H9 (cell line): ENCODE results near the gene COMMD1. TPM values are rescaled to one million over a fixed set of nuclear protein-coding genes. Genes with fewer than 3 reads are reported as not detected.

Experiments
- DNase-seq: peaks from one replicate; pipeline ENCODE4 v3.0.0-alpha.2; 2017
- H2AFZ ChIP-seq: one replicate; pipeline ENCODE4 v1.6.1; 2013; ENCODE audit warnings: mild to moderate bottlenecking, low read length, control low read depth, moderate library complexity
- H2AK5ac ChIP-seq: 2 replicates; pipeline ENCODE4 v1.6.1; 2013; ENCODE audit warnings: low read length, control low read depth, mixed read lengths; ENCODE audit not compliant: insufficient read length
- H2BK120ac ChIP-seq: one replicate; pipeline ENCODE4 v1.6.1; 2013; ENCODE audit warnings: low read depth, mild to moderate bottlenecking, low read length, control low read depth, inconsistent platforms; ENCODE audit not compliant: poor library complexity, severe bottlenecking
- H2BK12ac ChIP-seq: 2 replicates; pipeline ENCODE4 v1.6.1; 2013; ENCODE audit warnings: low read length, control low read depth, mixed read lengths, low read depth; ENCODE audit not compliant: insufficient read length
- H2BK15ac ChIP-seq: 2 replicates; pipeline ENCODE4 v1.6.1; 2013; ENCODE audit warnings: low read depth, low read length, control low read depth
- H2BK20ac ChIP-seq: one replicate; pipeline ENCODE4 v1.6.1; 2013; ENCODE audit warnings: low read depth, mild to moderate bottlenecking, low read length, control low read depth, inconsistent platforms; ENCODE audit not compliant: poor library complexity, severe bottlenecking
- H2BK5ac ChIP-seq: 2 replicates; pipeline ENCODE4 v1.6.1; 2013; ENCODE audit warnings: low read length, control low read depth, mixed read lengths; ENCODE audit not compliant: insufficient read length
- H3K14ac ChIP-seq: 2 replicates; pipeline ENCODE4 v1.6.1; 2013; ENCODE audit warnings: low read length, control low read depth; ENCODE audit not compliant: insufficient read depth
- H3K18ac ChIP-seq: 2 replicates; pipeline ENCODE4 v1.6.1; 2013; ENCODE audit warnings: low read depth, mild to moderate bottlenecking, mixed read lengths, low read length, control low read depth; ENCODE audit not compliant: insufficient read length
- H3K23ac ChIP-seq: 2 replicates; pipeline ENCODE4 v1.6.1; 2013; ENCODE audit warnings: low read length, control low read depth, mixed read lengths, low read depth; ENCODE audit not compliant: insufficient read length
- H3K23me2 ChIP-seq: 2 replicates; pipeline ENCODE4 v1.6.1; 2013; ENCODE audit warnings: low read depth, mild to moderate bottlenecking, mixed read lengths, low read length, control low read depth; ENCODE audit not compliant: insufficient read length, poor library complexity, severe bottlenecking
- H3K27ac ChIP-seq: 2 replicates; pipeline ENCODE4 v1.5.1; 2013; ENCODE audit warnings: low read length, control low read depth, mixed read lengths, low read depth; ENCODE audit not compliant: insufficient read length
- H3K27me3 ChIP-seq: 2 replicates; pipeline ENCODE4 v1.6.1; 2013; ENCODE audit warnings: low read length, control low read depth, inconsistent platforms; ENCODE audit not compliant: insufficient read depth
- H3K4ac ChIP-seq: 2 replicates; pipeline ENCODE4 v1.6.1; 2013; ENCODE audit warnings: low read depth, mild to moderate bottlenecking, control low read depth, inconsistent platforms, low read length, moderate library complexity
- H3K4me1 ChIP-seq: 2 replicates; pipeline ENCODE4 v1.6.1; 2013; ENCODE audit warnings: low read length, control low read depth, inconsistent platforms; ENCODE audit not compliant: insufficient read depth
- H3K4me2 ChIP-seq: 2 replicates; pipeline ENCODE4 v1.6.1; 2013; ENCODE audit warnings: low read length, control low read depth, mixed read lengths; ENCODE audit not compliant: insufficient read length, insufficient read depth
- H3K56ac ChIP-seq: 2 replicates; pipeline ENCODE4 v1.6.1; 2013; ENCODE audit warnings: low read depth, mild to moderate bottlenecking, mixed read lengths, low read length, control low read depth; ENCODE audit not compliant: insufficient read length
- H3K79me1 ChIP-seq: 2 replicates; pipeline ENCODE4 v1.6.1; 2013; ENCODE audit warnings: low read depth, mild to moderate bottlenecking, moderate library complexity, low read length, control low read depth, inconsistent platforms; ENCODE audit not compliant: insufficient read depth, poor library complexity, severe bottlenecking
- H3K79me2 ChIP-seq: 2 replicates; pipeline ENCODE4 v1.6.1; 2013; ENCODE audit warnings: low read length, control low read depth, inconsistent platforms; ENCODE audit not compliant: insufficient read depth
- H3K9ac ChIP-seq: 2 replicates; pipeline ENCODE4 v1.6.1; 2013; ENCODE audit warnings: low read length, control low read depth, mixed read lengths; ENCODE audit not compliant: insufficient read length; ENCODE audit errors: extremely low read depth
- H3K9me3 ChIP-seq: one replicate; pipeline ENCODE4 v1.6.1; 2013; ENCODE audit warnings: low read depth, low read length, inconsistent platforms; ENCODE audit not compliant: control insufficient read depth
- H3T11ph ChIP-seq: one replicate; pipeline ENCODE4 v1.6.1; 2013; ENCODE audit warnings: mild to moderate bottlenecking, low read length, control low read depth, inconsistent platforms
- H4K20me1 ChIP-seq: one replicate; pipeline ENCODE4 v1.6.1; 2013; ENCODE audit not compliant: control insufficient read depth, insufficient read length, insufficient read depth
- H4K5ac ChIP-seq: 2 replicates; pipeline ENCODE4 v1.6.1; 2013; ENCODE audit warnings: low read depth, mild to moderate bottlenecking, mixed read lengths, low read length, control low read depth; ENCODE audit not compliant: insufficient read length
- H4K8ac ChIP-seq: replicated peaks from 2 replicates; pipeline ENCODE4 v1.6.1; 2013; ENCODE audit warnings: low read length, control low read depth, mixed read lengths, low read depth; ENCODE audit not compliant: insufficient read length
- H4K91ac ChIP-seq: 2 replicates; pipeline ENCODE4 v1.6.1; 2013; ENCODE audit warnings: low read depth, mild to moderate bottlenecking, moderate library complexity, mixed read lengths, low read length, control low read depth; ENCODE audit not compliant: insufficient read length
- H3K27ac Mint-ChIP-seq, 3 experiments: 2 replicates in 2 of 3; 3 replicates in 1 of 3; pipeline ENCODE4 v1.8.0; 2020 to 2021; ENCODE audit warnings: mixed read lengths in 3 of 3, mild to moderate bottlenecking in 1 of 3, moderate library complexity in 1 of 3
- H3K27me3 Mint-ChIP-seq: 2 replicates; pipeline ENCODE4 v1.8.0; 2021; ENCODE audit warnings: low read depth, mild to moderate bottlenecking, moderate library complexity, mixed read lengths
- H3K36me3 Mint-ChIP-seq, 3 experiments: 2 replicates in 2 of 3; 3 replicates in 1 of 3; pipeline ENCODE4 v1.8.0; 2020 to 2021; ENCODE audit warnings: low read depth in 3 of 3, mixed read lengths in 3 of 3; ENCODE audit not compliant: insufficient read depth in 1 of 3
- H3K4me1 Mint-ChIP-seq, 2 experiments: 2 replicates each; pipeline ENCODE4 v1.8.0; 2020; ENCODE audit warnings: mixed read lengths in 2 of 2
- H3K4me3 Mint-ChIP-seq, 2 experiments: 2 replicates in 1 of 2; 3 replicates in 1 of 2; pipeline ENCODE4 v1.8.0; 2020 to 2021; ENCODE audit warnings: mild to moderate bottlenecking in 2 of 2, mixed read lengths in 2 of 2, moderate library complexity in 1 of 2
- H3K9me3 Mint-ChIP-seq, 2 experiments: 2 replicates in 1 of 2; 3 replicates in 1 of 2; pipeline ENCODE4 v1.8.0; 2020; ENCODE audit warnings: mild to moderate bottlenecking in 2 of 2, mixed read lengths in 2 of 2, moderate library complexity in 1 of 2
- WGBS: extraction: QIAGEN DNeasy Blood & Tissue Kit; methylation state at CpG from one replicate; pipeline ENCODE4 v1.1.7; 2013; ENCODE audit warnings: missing lambda C conversion rate, low lambda C conversion rate, mixed read lengths; ENCODE audit not compliant: insufficient read length; ENCODE audit errors: extremely low coverage; 5-methylcytosine and 5-hydroxymethylcytosine counted together
- total RNA-seq: library from RNA; stranded (reverse); gene quantifications from 2 replicates; pipeline ENCODE4 v1.2.1, GENCODE V29; 2021
- TF ChIP-seq, protein P1 (sequence below): fragments of 200-600 bp; sonication (generic); conservative IDR thresholded peaks from 3 replicates; pipeline ENCODE4 v1.8.0; 2021; ENCODE audit warnings: antibody characterized with exemption, mild to moderate bottlenecking

COMMD1 gene
- total RNA-seq, 1 experiment from 2014 or later = 31.5 TPM

DNA sequence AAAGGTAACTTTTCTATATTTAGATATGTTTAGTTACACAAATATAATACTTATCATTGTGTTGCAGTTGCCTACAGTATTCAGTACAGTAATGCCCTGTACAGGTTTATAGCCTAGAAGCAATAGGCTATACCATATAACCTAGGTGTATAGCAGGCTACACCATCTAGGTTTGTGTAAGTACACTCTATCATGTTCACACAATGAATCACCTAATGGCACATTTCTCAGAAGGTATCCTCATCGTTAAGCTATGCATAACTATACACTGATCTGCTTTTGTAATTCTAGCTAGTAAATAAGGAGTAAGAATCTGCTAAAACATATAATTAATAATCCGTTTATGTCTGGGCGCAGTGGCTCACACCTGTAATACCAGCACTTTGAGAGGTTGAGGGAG is 102.1 kb downstream of the COMMD1 start:
- Histone ChIP-seq H3K79me2 (no peaks in the 10 kb centered on the region), H3K14ac (no peak overlapping the region), H2AFZ (no peak overlapping the region), H3K4me2 (no peak overlapping the region), H3K9me3 (no peaks in the 10 kb centered on the region), H2BK12ac (no peak overlapping the region), H2BK120ac (no peak overlapping the region), H3K56ac (no peak overlapping the region), H3K4ac (no peak overlapping the region), H2BK20ac (no peak overlapping the region), H4K20me1 (no peaks in the 10 kb centered on the region), H3K23me2 (no peaks in the 10 kb centered on the region), H2BK5ac (no peak overlapping the region), H2AK5ac (no peak overlapping the region), H3K4me1 (no peaks in the 10 kb centered on the region), H3K27ac (no peak overlapping the region), H2BK15ac (no peak overlapping the region), H4K5ac (no peak overlapping the region), H3K18ac (no peak overlapping the region), H3K79me1 (no peaks in the 10 kb centered on the region), H3K27me3 (no peaks in the 10 kb centered on the region), H3K9ac (no peak overlapping the region), H4K91ac (no peak overlapping the region), H3K23ac (no peak overlapping the region), H3T11ph (no peak overlapping the region), H4K8ac (no peak overlapping the region)
- no peak overlapping the region for H3K4me3 Mint-ChIP-seq
- H3K36me3 Mint-ChIP-seq = no peaks in the 10 kb centered on the region
- H3K27ac Mint-ChIP-seq = no peak overlapping the region
- no peak for DNase-seq
- peaks cover 6 to 8% of the 10 kb centered on the region in 2 experiments; a peak in 3 of 4 replicates for H3K4me1 Mint-ChIP-seq
- TF ChIP-seq, protein P1, sequence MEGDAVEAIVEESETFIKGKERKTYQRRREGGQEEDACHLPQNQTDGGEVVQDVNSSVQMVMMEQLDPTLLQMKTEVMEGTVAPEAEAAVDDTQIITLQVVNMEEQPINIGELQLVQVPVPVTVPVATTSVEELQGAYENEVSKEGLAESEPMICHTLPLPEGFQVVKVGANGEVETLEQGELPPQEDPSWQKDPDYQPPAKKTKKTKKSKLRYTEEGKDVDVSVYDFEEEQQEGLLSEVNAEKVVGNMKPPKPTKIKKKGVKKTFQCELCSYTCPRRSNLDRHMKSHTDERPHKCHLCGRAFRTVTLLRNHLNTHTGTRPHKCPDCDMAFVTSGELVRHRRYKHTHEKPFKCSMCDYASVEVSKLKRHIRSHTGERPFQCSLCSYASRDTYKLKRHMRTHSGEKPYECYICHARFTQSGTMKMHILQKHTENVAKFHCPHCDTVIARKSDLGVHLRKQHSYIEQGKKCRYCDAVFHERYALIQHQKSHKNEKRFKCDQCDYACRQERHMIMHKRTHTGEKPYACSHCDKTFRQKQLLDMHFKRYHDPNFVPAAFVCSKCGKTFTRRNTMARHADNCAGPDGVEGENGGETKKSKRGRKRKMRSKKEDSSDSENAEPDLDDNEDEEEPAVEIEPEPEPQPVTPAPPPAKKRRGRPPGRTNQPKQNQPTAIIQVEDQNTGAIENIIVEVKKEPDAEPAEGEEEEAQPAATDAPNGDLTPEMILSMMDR = no peak
- H3K9me3 Mint-ChIP-seq = no peaks in the 10 kb centered on the region
- WGBS = no CpG with 5 or more reads among the region's 3 CpGs
- H3K27me3 Mint-ChIP-seq = no peaks in the 10 kb centered on the region
